Liver (tissue), 9 donors: Measurements from ENCODE around the gene C2CD5. TPM values are rescaled to one million over a fixed set of nuclear protein-coding genes. Genes with fewer than 3 reads are reported as not detected.

Source experiments
- DNase-seq: peaks from one replicate; pipeline ENCODE4 v3.0.0-alpha.2; 2017; ENCODE audit warnings: low spot score
- H3K27ac ChIP-seq, 2 donors: one replicate each; pipeline ENCODE4 v1.7.0; 2013; ENCODE audit warnings: inconsistent platforms in 2 of 2, low read length in 2 of 2, control low read depth in 1 of 2, low read depth in 1 of 2, mild to moderate bottlenecking in 1 of 2
- H3K27me3 ChIP-seq, 4 donors: one replicate each; pipeline versions ENCODE4 v1.6.1 to v1.7.0; 2013; ENCODE audit warnings: low read length in 3 of 4, inconsistent platforms in 1 of 4, mild to moderate bottlenecking in 1 of 4, moderate library complexity in 1 of 4; ENCODE audit not compliant: control insufficient read depth in 4 of 4, insufficient read depth in 4 of 4
- H3K36me3 ChIP-seq, 4 donors: one replicate each; pipeline versions ENCODE4 v1.6.1 to v1.7.0; 2013; ENCODE audit warnings: low read length in 3 of 4, mild to moderate bottlenecking in 3 of 4, low read depth in 1 of 4, moderate library complexity in 1 of 4; ENCODE audit not compliant: control insufficient read depth in 4 of 4, insufficient read depth in 3 of 4
- H3K4me1 ChIP-seq, 4 donors: one replicate each; pipeline versions ENCODE4 v1.6.1 to v1.7.0; 2013; ENCODE audit warnings: low read length in 3 of 4, mild to moderate bottlenecking in 3 of 4, moderate library complexity in 1 of 4; ENCODE audit not compliant: control insufficient read depth in 4 of 4, insufficient read depth in 4 of 4
- H3K4me3 ChIP-seq, 3 donors: one replicate each; pipeline versions ENCODE4 v1.6.1 to v1.7.0; 2013; ENCODE audit warnings: low read length in 3 of 3, control low read depth in 1 of 3, low read depth in 1 of 3, mild to moderate bottlenecking in 1 of 3
- H3K9ac ChIP-seq, 2 donors: one replicate each; pipeline ENCODE4 v1.7.0; 2013; ENCODE audit warnings: low read length in 2 of 2, mild to moderate bottlenecking in 2 of 2, moderate library complexity in 2 of 2, control low read depth in 1 of 2, low read depth in 1 of 2
- H3K9me3 ChIP-seq, 4 donors: one replicate each; pipeline versions ENCODE4 v1.6.1 to v1.7.0; 2013; ENCODE audit warnings: low read length in 3 of 4; ENCODE audit not compliant: control insufficient read depth in 4 of 4
- CTCF ChIP-seq: fragments of 150-350 bp; IDR thresholded peaks from 2 replicates; pipeline ENCODE4 v1.5.1; 2017; ENCODE audit warnings: improper control_type of control experiment, low read depth, low read length; ENCODE audit not compliant: missing input control
- FOXA1 ChIP-seq: IDR thresholded peaks from 2 replicates; pipeline ENCODE4 v1.6.1; 2016; ENCODE audit warnings: antibody characterized with exemption
- FOXA2 ChIP-seq: IDR thresholded peaks from 2 replicates; pipeline ENCODE4 v1.6.1; 2016; ENCODE audit warnings: antibody characterized with exemption
- GABPA ChIP-seq, 2 donors: IDR thresholded peaks in 1 of 2; conservative IDR thresholded peaks in 1 of 2; 2 replicates each; pipeline ENCODE4 v1.6.1; 2016; ENCODE audit warnings: antibody characterized with exemption in 2 of 2, mild to moderate bottlenecking in 1 of 2, moderate library complexity in 1 of 2
- HNF4A ChIP-seq, 2 donors: conservative IDR thresholded peaks; 2 replicates each; pipeline ENCODE4 v1.6.1; 2016; ENCODE audit warnings: antibody characterized with exemption in 2 of 2, mild to moderate bottlenecking in 2 of 2
- HNF4G ChIP-seq: IDR thresholded peaks from 2 replicates; pipeline ENCODE4 v1.6.1; 2016; ENCODE audit warnings: antibody characterized with exemption
- JUND ChIP-seq, 2 donors: IDR thresholded peaks; 2 replicates each; pipeline ENCODE4 v1.6.1; 2016; ENCODE audit warnings: antibody characterized with exemption in 2 of 2
- MAX ChIP-seq: IDR thresholded peaks from 2 replicates; pipeline ENCODE4 v1.6.1; 2016; ENCODE audit warnings: antibody characterized with exemption
- REST ChIP-seq: IDR thresholded peaks from 2 replicates; pipeline ENCODE4 v1.6.1; 2016; ENCODE audit warnings: antibody characterized with exemption, mild to moderate bottlenecking
- RXRA ChIP-seq, 2 donors: IDR thresholded peaks; 2 replicates each; pipeline ENCODE4 v1.6.1; 2017 to 2018; ENCODE audit warnings: antibody characterized with exemption in 2 of 2, mild to moderate bottlenecking in 1 of 2
- ZBTB33 ChIP-seq: IDR thresholded peaks from 2 replicates; pipeline ENCODE4 v1.6.1; 2016; ENCODE audit warnings: antibody characterized with exemption
- whole genome bisulfite sequencing: extraction: QIAGEN DNeasy Blood & Tissue Kit; methylation state at CpG from one replicate; pipeline ENCODE4 v1.1.7; 2013; 5-methylcytosine and 5-hydroxymethylcytosine counted together
- polyA plus RNA-seq, 2 donors: library from polyadenylated mRNA; stranded (reverse) in 1 of 2; unstranded in 1 of 2; fragments of 200-250 nt in 1 of 2; fragments of >200 nt in 1 of 2; fragmentation: Nextera tagmentation in 1 of 2; extraction: Ambion mirVana in 1 of 2; gene quantifications; one replicate each; pipeline versions ENCODE4 v1.2.1 to v1.2.3, GENCODE V29; 2013 to 2015
- total RNA-seq, 2 donors: library from RNA; depleted of rRNA; stranded (reverse); fragments of >200 nt; gene quantifications; one replicate each; pipeline ENCODE4 v1.2.3, GENCODE V29; 2014
- donor health status: healthy.
- donor health status: healthy.
- donor health status: healthy.
- donor health status: healthy.
- donor health status: healthy.

Gene C2CD5
- total and polyA plus RNA-seq, 4 donors = 5.8 to 25.0 (median 13.2) TPM

GRCh38 chr12:22431693-22432251 is 112.6 kb downstream of the C2CD5 start (continued):
- no peak for TF ChIP-seq CTCF

- Histone ChIP-seq H3K27ac (no peak overlapping the region), H3K36me3 (no peaks in the 10 kb centered on the region), H3K27me3 (no peaks in the 10 kb centered on the region), H3K4me3 (no peak overlapping the region), H3K9me3 (no peaks in the 10 kb centered on the region), H3K4me1 (no peaks in the 10 kb centered on the region), H3K9ac (no peak overlapping the region)
- no peak for DNase-seq
- TF ChIP-seq JUND (IDR thresholded peaks at IDR 0.05) = no peak
Observed at GRCh38 chr12:22416801-22417200, 127.5 kb downstream of the C2CD5 start.

- no peak overlapping the region for H3K27ac ChIP-seq
- DNase-seq = no peak
- H3K4me1 ChIP-seq = no peaks in the 10 kb centered on the region
- no peak for TF ChIP-seq ZBTB33
- no peak for TF ChIP-seq FOXA2
- no peak for TF ChIP-seq HNF4G
- no peak for TF ChIP-seq RXRA (IDR thresholded peaks at IDR 0.05)
- TF ChIP-seq REST = no peak
- no peak for TF ChIP-seq FOXA1
- TF ChIP-seq HNF4A (conservative IDR thresholded peaks at IDR 0.05) = no peak
- no peak for TF ChIP-seq CTCF
- TF ChIP-seq GABPA (IDR thresholded peaks at IDR 0.05 in 1 of 2, conservative IDR thresholded peaks at IDR 0.05 in 1 of 2) = no peak
- TF ChIP-seq MAX = no peak
- 35% methylated on average over 4 of the region's 4 CpGs for WGBS
- no peaks in the 10 kb centered on the region for H3K36me3 ChIP-seq
- H3K27me3 ChIP-seq = no peaks in the 10 kb centered on the region
- H3K9ac ChIP-seq = no peak overlapping the region
- no peaks in the 10 kb centered on the region for H3K9me3 ChIP-seq
- H3K4me3 ChIP-seq = no peak overlapping the region
Observed at GRCh38 chr12:22415342-22416309, 128.7 kb downstream of the C2CD5 start.
